Sigmoid colon (tissue), 7 donors: ENCODE measurements around the gene DENND1B. TPM values are rescaled to one million over a fixed set of nuclear protein-coding genes. Genes with fewer than 3 reads are reported as not detected.

Experiments used
- DNase-seq: peaks from one replicate; pipeline ENCODE4 v3.0.0-alpha.2; 2019
- H3K27ac ChIP-seq, 4 donors: fragments of 200-600 bp; sonication (generic); one replicate each; pipeline ENCODE4 v1.5.1; 2016 to 2019; ENCODE audit warnings: mild to moderate bottlenecking in 1 of 4
- H3K27me3 ChIP-seq, 3 donors: fragments of 200-600 bp; sonication (generic); one replicate each; pipeline ENCODE4 v1.5.1; 2019; ENCODE audit warnings: mild to moderate bottlenecking in 1 of 3
- H3K36me3 ChIP-seq, 4 donors: fragments of 200-600 bp; sonication (generic); one replicate each; pipeline ENCODE4 v1.5.1; 2016 to 2019
- H3K4me1 ChIP-seq, 4 donors: fragments of 200-600 bp; sonication (generic); one replicate each; pipeline ENCODE4 v1.5.1; 2017 to 2019
- H3K4me3 ChIP-seq, 4 donors: fragments of 200-600 bp; sonication (generic); one replicate each; pipeline ENCODE4 v1.5.1; 2017 to 2019; ENCODE audit warnings: mild to moderate bottlenecking in 2 of 4, moderate library complexity in 1 of 4
- H3K9me3 ChIP-seq, 4 donors: fragments of 200-600 bp in 3 of 4; sonication (generic) in 3 of 4; one replicate each; pipeline versions ENCODE4 v1.5.1 to v1.6.1; 2013 to 2019
- CTCF ChIP-seq, 4 experiments: fragments of 450-650 bp in 3 of 4; fragments of 200-600 bp in 1 of 4; IDR thresholded peaks; one replicate each; pipeline ENCODE4 v1.5.1; 2016 to 2019; ENCODE audit warnings: antibody characterized with exemption in 4 of 4, mild to moderate bottlenecking in 3 of 4, moderate library complexity in 2 of 4
- EP300 ChIP-seq, 4 donors: sonication (generic); formaldehyde crosslinking; IDR thresholded peaks; one replicate each; pipeline ENCODE4 v1.6.1; 2017; ENCODE audit warnings: antibody characterized with exemption in 4 of 4
- POLR2A ChIP-seq, 2 donors: fragments of 450-650 bp; IDR thresholded peaks; one replicate each; pipeline ENCODE4 v1.6.1; 2016; ENCODE audit warnings: antibody characterized with exemption in 2 of 2, mild to moderate bottlenecking in 2 of 2, moderate library complexity in 2 of 2
- POLR2AphosphoS5 ChIP-seq, 4 donors: sonication (generic); formaldehyde crosslinking; IDR thresholded peaks; one replicate each; pipeline ENCODE4 v1.6.1; 2017; ENCODE audit warnings: antibody characterized with exemption in 4 of 4
- WGBS, 2 donors: extraction: QIAGEN DNeasy Blood & Tissue Kit; methylation state at CpG; one replicate each; pipeline ENCODE4 v1.1.7; 2013; 5-methylcytosine and 5-hydroxymethylcytosine counted together
- intact Hi-C: fragments of 100-400 bp; cut with DNase I; formaldehyde crosslinking; loops from one replicate; pipeline ENCODE4 v1.15.1; 2023
- polyA plus RNA-seq, 3 donors: library from polyadenylated mRNA; stranded (reverse); fragments of 200-250 nt; gene quantifications; one replicate each; pipeline ENCODE4 v1.2.3, GENCODE V29; 2013
- total RNA-seq, 4 donors: library from RNA; depleted of rRNA; stranded (reverse); fragments of >200 nt; gene quantifications; one replicate each; pipeline ENCODE4 v1.1.0, GENCODE V29; 2016
- donor health status: healthy with polysubstance abuse.
- donor health status: Bipolar disorder and iron deficiency.
- donor health status: healthy.

Gene DENND1B
- total and polyA plus RNA-seq, 7 donors = 6.6 to 16.8 (median 9.5) TPM

DNA sequence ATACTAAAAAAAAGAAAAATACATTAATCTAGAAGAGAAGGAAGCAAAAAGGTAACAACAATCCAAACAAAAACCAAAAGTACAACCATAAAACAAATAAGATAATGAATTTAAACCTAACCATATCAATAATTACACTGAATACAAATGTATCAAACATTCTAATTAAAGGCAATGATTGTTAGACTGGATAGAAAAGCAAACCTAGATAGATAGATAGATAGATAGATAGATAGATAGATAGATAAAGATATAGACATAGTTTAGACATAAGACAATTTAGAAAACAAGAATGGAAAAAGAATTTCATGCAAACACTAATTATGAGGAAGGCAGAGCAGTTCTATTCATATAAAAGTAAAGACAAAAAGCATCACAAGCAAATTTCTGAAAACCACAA is 24.9 kb downstream of the DENND1B start:
- TF ChIP-seq POLR2A (IDR thresholded peaks at IDR 0.05) (no peak), POLR2AphosphoS5 (IDR thresholded peaks at IDR 0.05) (no peak), CTCF (IDR thresholded peaks at IDR 0.05) (no peak), EP300 (IDR thresholded peaks at IDR 0.05) (no peak)
- no peaks in the 10 kb centered on the region for H3K36me3 ChIP-seq
- no peaks in the 10 kb centered on the region for H3K27me3 ChIP-seq
- H3K9me3 ChIP-seq = no peaks in the 10 kb centered on the region
- intact Hi-C loops = no loop called here
- no peak overlapping the region for H3K27ac ChIP-seq
- H3K4me3 ChIP-seq = no peak overlapping the region
- H3K4me1 ChIP-seq = no peaks in the 10 kb centered on the region
- no peak for DNase-seq

DNA sequence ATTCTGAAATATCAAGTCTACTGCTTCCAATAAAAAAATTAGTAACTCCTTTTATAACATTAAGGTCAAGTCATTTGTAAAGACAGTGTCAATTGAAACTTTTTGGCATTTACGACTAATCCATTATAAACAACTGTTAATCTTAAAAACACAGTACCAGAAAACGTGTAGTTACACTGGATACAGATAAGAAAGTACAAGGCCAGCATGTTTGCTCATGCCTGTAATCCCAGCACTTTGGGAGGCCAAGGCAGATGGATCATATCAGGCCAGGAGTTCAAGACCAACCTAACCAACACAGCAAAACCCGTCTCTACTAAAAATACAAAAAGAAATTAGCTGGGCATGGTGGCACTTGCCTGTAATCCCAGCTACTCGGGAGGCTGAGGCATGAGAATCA is 29.4 kb downstream of the DENND1B start:
- 84 to 89% methylated on average over 4 of the region's 4 CpGs for whole genome bisulfite sequencing, 2 donors
- Histone ChIP-seq H3K4me3 (no peak overlapping the region), H3K27ac (no peak overlapping the region), H3K9me3 (no peaks in the 10 kb centered on the region), H3K36me3 (no peaks in the 10 kb centered on the region), H3K4me1 (no peaks in the 10 kb centered on the region), H3K27me3 (no peaks in the 10 kb centered on the region)
- no peak for DNase-seq
- intact Hi-C loops = no loop called here
- TF ChIP-seq EP300 (IDR thresholded peaks at IDR 0.05) = no peak
- no peak for TF ChIP-seq CTCF (IDR thresholded peaks at IDR 0.05)
- no peak for TF ChIP-seq POLR2A (IDR thresholded peaks at IDR 0.05)
- no peak for TF ChIP-seq POLR2AphosphoS5 (IDR thresholded peaks at IDR 0.05)

DNA sequence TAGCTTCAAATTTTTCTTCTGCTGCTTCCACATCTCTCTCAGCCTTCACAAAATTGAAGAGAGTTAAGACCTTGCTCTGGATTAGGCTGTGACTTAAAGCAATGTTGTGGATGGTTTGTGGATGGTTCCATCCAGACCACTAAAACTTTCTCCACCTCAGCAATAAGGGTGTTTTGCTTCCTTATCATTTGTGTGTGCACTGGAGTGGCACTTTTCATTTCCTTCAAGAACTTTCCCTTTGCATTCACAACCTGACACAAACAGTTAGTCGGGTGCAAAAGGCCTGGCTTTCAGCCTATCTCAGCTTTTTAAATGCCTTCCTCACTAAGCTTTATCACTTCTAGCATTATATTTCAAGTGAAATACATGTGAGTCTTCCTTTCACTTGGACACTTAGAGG is 30.3 kb downstream of the DENND1B start:
- intact Hi-C loops = no loop called here
- Histone ChIP-seq H3K4me1 (peaks cover 0 to 4% (median 0%) of the 10 kb centered on the region in 4 donors), H3K9me3 (no peaks in the 10 kb centered on the region), H3K36me3 (no peaks in the 10 kb centered on the region), H3K27ac (no peak overlapping the region), H3K27me3 (no peaks in the 10 kb centered on the region), H3K4me3 (no peak overlapping the region)
- WGBS, 2 donors = 42 to 61% methylated on average over 1 of the region's 1 CpG
- DNase-seq = no peak
- no peak for TF ChIP-seq POLR2A (IDR thresholded peaks at IDR 0.05)
- TF ChIP-seq CTCF (IDR thresholded peaks at IDR 0.05) = no peak
- TF ChIP-seq EP300 (IDR thresholded peaks at IDR 0.05) = no peak
- no peak for TF ChIP-seq POLR2AphosphoS5 (IDR thresholded peaks at IDR 0.05)

- Histone ChIP-seq H3K4me1 (peaks cover 0 to 6% (median 0%) of the 10 kb centered on the region in 4 donors), H3K4me3 (no peak overlapping the region), H3K27ac (no peak overlapping the region), H3K9me3 (no peaks in the 10 kb centered on the region), H3K27me3 (no peaks in the 10 kb centered on the region), H3K36me3 (no peaks in the 10 kb centered on the region)
- no peak for DNase-seq
- intact Hi-C loops = no loop called here
- 94 to 99% methylated on average over 2 of the region's 2 CpGs for WGBS, 2 donors
- TF ChIP-seq POLR2A (IDR thresholded peaks at IDR 0.05) (no peak), POLR2AphosphoS5 (IDR thresholded peaks at IDR 0.05) (no peak), EP300 (IDR thresholded peaks at IDR 0.05) (no peak), CTCF (IDR thresholded peaks at IDR 0.05) (no peak)
These were observed 31.7 kb downstream of the DENND1B start for GRCh38 chr1:197743578-197743977.

GRCh38 chr1:197740992-197741391 is 34.3 kb downstream of the DENND1B start:
- TF ChIP-seq POLR2A (IDR thresholded peaks at IDR 0.05) = no peak
- no peak for TF ChIP-seq POLR2AphosphoS5 (IDR thresholded peaks at IDR 0.05)
- no peak for TF ChIP-seq CTCF (IDR thresholded peaks at IDR 0.05)
- no peak for TF ChIP-seq EP300 (IDR thresholded peaks at IDR 0.05)
- Histone ChIP-seq H3K4me1 (peaks cover 0 to 18% (median 0%) of the 10 kb centered on the region in 4 donors), H3K27ac (no peak overlapping the region), H3K27me3 (no peaks in the 10 kb centered on the region), H3K9me3 (no peaks in the 10 kb centered on the region), H3K36me3 (no peaks in the 10 kb centered on the region), H3K4me3 (no peak overlapping the region)
- intact Hi-C loops = no loop called here
- 77 to 86% methylated on average over 2 of the region's 2 CpGs for whole genome bisulfite sequencing, 2 donors
- DNase-seq = no peak
